SK-N-SH (cell line): ENCODE data around the gene CYTH4. TPM values are rescaled to one million over a fixed set of nuclear protein-coding genes. Genes with fewer than 3 reads are reported as not detected.

Experiments used
- CTCF ChIA-PET: fragments of 300-600, 350-600 bp; formaldehyde crosslinking; extraction: SDS; loops from one replicate; lab custom pipeline; 2021; lab: Yijun Ruan, JAX
- POLR2A ChIA-PET: fragments of 350-600 bp; sonication (Branson Sonifier 250); formaldehyde crosslinking; extraction: SDS; loops from one replicate; lab custom pipeline; 2020; ENCODE audit warnings: antibody characterized with exemption, inconsistent platforms; lab: Yijun Ruan, JAX
- DNase-seq: peaks from one replicate; pipeline ENCODE4 v3.0.0; 2012
- H2AFZ ChIP-seq: fragments of 200-600 bp; sonication (generic); 2 replicates; pipeline ENCODE4 v1.8.1; 2016; ENCODE audit warnings: antibody characterized with exemption, mild to moderate bottlenecking, low read depth
- H3F3A ChIP-seq: fragments of 200-600 bp; sonication (generic); replicated peaks from 2 replicates; pipeline ENCODE3; 2016; ENCODE audit warnings: antibody characterized with exemption, mild to moderate bottlenecking; ENCODE audit not compliant: insufficient read depth
- H3K27ac ChIP-seq, 2 experiments: fragments of 200-500 bp in 1 of 2; fragments of 200-600 bp in 1 of 2; sonication (Bioruptor generic) in 1 of 2; sonication (generic), shearing (Covaris generic) in 1 of 2; 2 replicates each; pipeline versions ENCODE4 v1.5.1 to v1.6.1; 2014 to 2016; ENCODE audit warnings: low read depth in 2 of 2, inconsistent platforms in 1 of 2, low read length in 1 of 2, mild to moderate bottlenecking in 1 of 2, mixed read lengths in 1 of 2
- H3K27me3 ChIP-seq: fragments of 200-600 bp; sonication (generic), shearing (Covaris generic); 2 replicates; pipeline ENCODE4 v1.6.1; 2016; ENCODE audit warnings: mixed run types; ENCODE audit not compliant: insufficient read depth
- H3K36me3 ChIP-seq, 2 experiments: fragments of 200-500 bp in 1 of 2; fragments of 200-600 bp in 1 of 2; sonication (Bioruptor generic) in 1 of 2; sonication (generic) in 1 of 2; replicated peaks in 1 of 2; 2 replicates each; pipeline versions ENCODE3 to v1.5.1; 2014 to 2016; ENCODE audit warnings: low read length in 1 of 2, mild to moderate bottlenecking in 1 of 2; ENCODE audit not compliant: insufficient read depth in 2 of 2, control insufficient read depth in 1 of 2
- H3K4me1 ChIP-seq, 2 experiments: fragments of 200-500 bp in 1 of 2; fragments of 200-600 bp in 1 of 2; sonication (Bioruptor generic) in 1 of 2; sonication (generic), shearing (Covaris generic) in 1 of 2; 2 replicates each; pipeline versions ENCODE4 v1.5.1 to v1.6.1; 2014 to 2016; ENCODE audit warnings: low read depth in 1 of 2, low read length in 1 of 2, mixed run types in 1 of 2; ENCODE audit not compliant: insufficient read depth in 2 of 2, control insufficient read depth in 1 of 2
- H3K4me2 ChIP-seq: fragments of 200-600 bp; sonication (generic), shearing (Covaris generic); 2 replicates; pipeline ENCODE4 v1.6.1; 2017; ENCODE audit warnings: mixed run types
- H3K4me3 ChIP-seq, 2 experiments: fragments of 200-500 bp in 1 of 2; fragments of 200-600 bp in 1 of 2; sonication (Bioruptor generic) in 1 of 2; sonication (generic), shearing (Covaris generic) in 1 of 2; 2 replicates each; pipeline versions ENCODE4 v1.5.1 to v1.8.1; 2014 to 2016; ENCODE audit warnings: low read depth in 2 of 2, inconsistent platforms in 1 of 2, low read length in 1 of 2, mild to moderate bottlenecking in 1 of 2, mixed read lengths in 1 of 2, moderate library complexity in 1 of 2
- H3K79me2 ChIP-seq: fragments of 200-600 bp; sonication (generic); 2 replicates; pipeline ENCODE4 v1.8.1; 2017; ENCODE audit warnings: mild to moderate bottlenecking; ENCODE audit not compliant: insufficient read depth
- H3K9ac ChIP-seq: fragments of 200-600 bp; sonication (generic); 2 replicates; pipeline ENCODE4 v1.6.1; 2017; ENCODE audit warnings: mixed run types
- H3K9me2 ChIP-seq: fragments of 200-600 bp; sonication (generic); 2 replicates; pipeline ENCODE4 v1.6.1; 2017; ENCODE audit warnings: mixed run types
- H3K9me3 ChIP-seq: fragments of 200-600 bp; sonication (generic); 2 replicates; pipeline ENCODE4 v1.6.1; 2017; ENCODE audit warnings: mixed run types, mild to moderate bottlenecking, moderate library complexity
- H4K20me1 ChIP-seq: fragments of 200-600 bp; sonication (generic); 2 replicates; pipeline ENCODE4 v1.6.1; 2017; ENCODE audit warnings: mild to moderate bottlenecking, mixed run types; ENCODE audit not compliant: insufficient read depth
- ELF1 ChIP-seq: IDR thresholded peaks from 2 replicates; pipeline ENCODE4 v1.4.0; 2012
- MXI1 ChIP-seq: IDR thresholded peaks from 2 replicates; pipeline ENCODE4 v1.6.1; 2012; ENCODE audit warnings: mild to moderate bottlenecking, low read depth, low read length, improper control_type of control experiment
- RAD21 ChIP-seq: IDR thresholded peaks from 2 replicates; pipeline ENCODE4 v1.6.1; 2012; ENCODE audit warnings: mild to moderate bottlenecking, low read length
- RFX5 ChIP-seq: IDR thresholded peaks from 2 replicates; pipeline ENCODE4 v1.6.1; 2012; ENCODE audit warnings: mild to moderate bottlenecking, improper control_type of control experiment, low read length
- RXRA ChIP-seq: IDR thresholded peaks from 2 replicates; pipeline ENCODE4 v1.4.0; 2012; ENCODE audit warnings: low read depth, mild to moderate bottlenecking, borderline replicate concordance
- TAF1 ChIP-seq: IDR thresholded peaks from 2 replicates; pipeline ENCODE4 v1.6.1; 2012; ENCODE audit warnings: low read depth, mild to moderate bottlenecking, low read length, moderate library complexity, borderline replicate concordance
- TCF12 ChIP-seq: IDR thresholded peaks from 2 replicates; pipeline ENCODE4 v1.4.0; 2012
- TEAD4 ChIP-seq: IDR thresholded peaks from 2 replicates; pipeline ENCODE4 v1.4.0; 2012; ENCODE audit warnings: mild to moderate bottlenecking, borderline replicate concordance; ENCODE audit not compliant: insufficient read depth
- WGBS: methylation state at CpG from one replicate; pipeline ENCODE4 v1.1.6; 2017; ENCODE audit warnings: low lambda C conversion rate; 5-methylcytosine and 5-hydroxymethylcytosine counted together
- polyA plus RNA-seq, 3 experiments: library from polyadenylated mRNA; depleted of rRNA; stranded (reverse); fragments of >200 nt; gene quantifications; 2 replicates each; pipeline ENCODE4 v1.2.3, GENCODE V29; 2012
- TF ChIP-seq, protein P1 (sequence below): fragments of 200-600 bp; sonication (generic); IDR thresholded peaks from 2 replicates; pipeline ENCODE4 v1.6.1; 2017; ENCODE audit warnings: antibody characterized with exemption, mild to moderate bottlenecking, moderate library complexity
- TF ChIP-seq, protein P2 (sequence below): IDR thresholded peaks from 2 replicates; pipeline ENCODE4 v1.4.0; 2012; ENCODE audit warnings: low read depth, borderline replicate concordance
- TF ChIP-seq, protein P3 (sequence below): fragments of 150-350 bp; IDR thresholded peaks from 2 replicates; pipeline ENCODE4 v1.6.1; 2017; ENCODE audit warnings: antibody characterized with exemption, low read length, low read depth, borderline replicate concordance

CYTH4 gene
- polyA plus RNA-seq, 1 of the 3 experiments (the other 2 are of a cell fraction): 0.07 TPM

DNA sequence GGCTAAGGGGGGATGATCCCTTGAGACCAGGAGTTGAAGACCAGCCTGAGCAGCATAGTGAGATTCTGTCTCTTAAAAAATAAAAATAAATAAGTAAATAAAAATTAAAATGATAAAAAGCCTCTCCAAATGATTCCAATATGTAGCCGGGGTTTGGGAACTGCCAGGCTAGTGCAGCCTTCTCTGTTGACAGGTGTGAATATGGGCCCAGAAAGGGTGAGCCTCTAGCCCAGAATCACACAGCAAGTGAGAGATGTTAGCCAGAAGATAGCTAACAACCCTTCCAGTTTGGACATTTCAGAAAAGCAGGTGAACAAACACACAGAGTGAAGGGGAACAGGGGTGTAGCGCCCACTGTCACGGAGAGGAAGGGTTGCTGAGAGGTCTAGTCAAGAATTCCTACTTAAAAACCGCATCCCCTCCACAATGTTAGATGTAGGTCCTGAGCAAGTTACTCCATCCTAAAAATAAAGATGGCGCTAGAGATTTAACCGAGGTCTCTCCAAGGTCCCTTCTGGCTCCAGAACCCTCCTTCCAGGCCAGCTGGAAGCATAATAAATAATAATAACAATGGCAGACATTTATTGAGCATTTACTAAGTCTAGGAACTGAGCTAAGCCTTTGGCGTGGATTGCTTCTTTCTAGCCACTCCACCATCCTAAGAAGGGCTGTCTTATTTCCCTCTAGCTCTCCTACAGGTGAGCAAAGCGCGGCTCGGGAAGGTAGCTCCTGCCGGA is 51.6 kb downstream of the CYTH4 start:
- 68% methylated on average over 10 of the region's 11 CpGs for WGBS
- Histone ChIP-seq H3F3A (peaks cover 12% of the 10 kb centered on the region), H4K20me1 (no peaks in the 10 kb centered on the region), H3K27ac (no peak overlapping the region), H3K9me2 (no peaks in the 10 kb centered on the region)
- TF ChIP-seq RFX5: no peak
- TF ChIP-seq RAD21: no peak
- TF ChIP-seq, protein P1, sequence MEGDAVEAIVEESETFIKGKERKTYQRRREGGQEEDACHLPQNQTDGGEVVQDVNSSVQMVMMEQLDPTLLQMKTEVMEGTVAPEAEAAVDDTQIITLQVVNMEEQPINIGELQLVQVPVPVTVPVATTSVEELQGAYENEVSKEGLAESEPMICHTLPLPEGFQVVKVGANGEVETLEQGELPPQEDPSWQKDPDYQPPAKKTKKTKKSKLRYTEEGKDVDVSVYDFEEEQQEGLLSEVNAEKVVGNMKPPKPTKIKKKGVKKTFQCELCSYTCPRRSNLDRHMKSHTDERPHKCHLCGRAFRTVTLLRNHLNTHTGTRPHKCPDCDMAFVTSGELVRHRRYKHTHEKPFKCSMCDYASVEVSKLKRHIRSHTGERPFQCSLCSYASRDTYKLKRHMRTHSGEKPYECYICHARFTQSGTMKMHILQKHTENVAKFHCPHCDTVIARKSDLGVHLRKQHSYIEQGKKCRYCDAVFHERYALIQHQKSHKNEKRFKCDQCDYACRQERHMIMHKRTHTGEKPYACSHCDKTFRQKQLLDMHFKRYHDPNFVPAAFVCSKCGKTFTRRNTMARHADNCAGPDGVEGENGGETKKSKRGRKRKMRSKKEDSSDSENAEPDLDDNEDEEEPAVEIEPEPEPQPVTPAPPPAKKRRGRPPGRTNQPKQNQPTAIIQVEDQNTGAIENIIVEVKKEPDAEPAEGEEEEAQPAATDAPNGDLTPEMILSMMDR: no peak
- TF ChIP-seq MXI1: no peak
- TF ChIP-seq, protein P2, sequence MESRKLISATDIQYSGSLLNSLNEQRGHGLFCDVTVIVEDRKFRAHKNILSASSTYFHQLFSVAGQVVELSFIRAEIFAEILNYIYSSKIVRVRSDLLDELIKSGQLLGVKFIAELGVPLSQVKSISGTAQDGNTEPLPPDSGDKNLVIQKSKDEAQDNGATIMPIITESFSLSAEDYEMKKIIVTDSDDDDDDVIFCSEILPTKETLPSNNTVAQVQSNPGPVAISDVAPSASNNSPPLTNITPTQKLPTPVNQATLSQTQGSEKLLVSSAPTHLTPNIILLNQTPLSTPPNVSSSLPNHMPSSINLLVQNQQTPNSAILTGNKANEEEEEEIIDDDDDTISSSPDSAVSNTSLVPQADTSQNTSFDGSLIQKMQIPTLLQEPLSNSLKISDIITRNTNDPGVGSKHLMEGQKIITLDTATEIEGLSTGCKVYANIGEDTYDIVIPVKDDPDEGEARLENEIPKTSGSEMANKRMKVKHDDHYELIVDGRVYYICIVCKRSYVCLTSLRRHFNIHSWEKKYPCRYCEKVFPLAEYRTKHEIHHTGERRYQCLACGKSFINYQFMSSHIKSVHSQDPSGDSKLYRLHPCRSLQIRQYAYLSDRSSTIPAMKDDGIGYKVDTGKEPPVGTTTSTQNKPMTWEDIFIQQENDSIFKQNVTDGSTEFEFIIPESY: no peak
- TF ChIP-seq TCF12: no peak
- TF ChIP-seq TEAD4: no peak
- no peak for TF ChIP-seq TAF1
- TF ChIP-seq RXRA: no peak
- TF ChIP-seq ELF1: no peak
- TF ChIP-seq, protein P3, sequence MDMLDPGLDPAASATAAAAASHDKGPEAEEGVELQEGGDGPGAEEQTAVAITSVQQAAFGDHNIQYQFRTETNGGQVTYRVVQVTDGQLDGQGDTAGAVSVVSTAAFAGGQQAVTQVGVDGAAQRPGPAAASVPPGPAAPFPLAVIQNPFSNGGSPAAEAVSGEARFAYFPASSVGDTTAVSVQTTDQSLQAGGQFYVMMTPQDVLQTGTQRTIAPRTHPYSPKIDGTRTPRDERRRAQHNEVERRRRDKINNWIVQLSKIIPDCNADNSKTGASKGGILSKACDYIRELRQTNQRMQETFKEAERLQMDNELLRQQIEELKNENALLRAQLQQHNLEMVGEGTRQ: no peak
- TF ChIP-seq, all 33 proteins: peak for 0
- Histone ChIP-seq H3K36me3 (no peaks in the 10 kb centered on the region), H3K4me1 (peaks cover 14 to 25% of the 10 kb centered on the region in 2 experiments; a peak in 3 of 4 replicates), H3K27me3 (no peaks in the 10 kb centered on the region), H3K9me3 (no peaks in the 10 kb centered on the region), H3K4me3 (peak overlapping the region in 1 of 2 experiments; percentile 3; a peak in 1 of 4 replicates), H3K9ac (no peak overlapping the region), H2AFZ (no peak overlapping the region), H3K4me2 (no peak overlapping the region), H3K79me2 (no peaks in the 10 kb centered on the region)
- ChIA-PET POLR2A (interaction anchor here (0.7 to 1.0 kb wide), 2 partner anchors 24 to 45 kb away, joined by 3 read pairs; no protein-coding TSS in a partner anchor), CTCF (interaction anchor here (0.7 to 5.5 kb wide), 10 partner anchors 10 to 124 kb away, joined by 3 to 46 read pairs (median 8); partner anchors contain the start of gene ELFN2)
- DNase-seq: no peak
